Measurements from ENCODE around the gene SRPK1. TPM values are rescaled to one million over a fixed set of nuclear protein-coding genes. Genes with fewer than 3 reads are reported as not detected.

SRPK1 gene
- total RNA-seq, 1 donor from 2014 or later, result 22.5 TPM

DNA sequence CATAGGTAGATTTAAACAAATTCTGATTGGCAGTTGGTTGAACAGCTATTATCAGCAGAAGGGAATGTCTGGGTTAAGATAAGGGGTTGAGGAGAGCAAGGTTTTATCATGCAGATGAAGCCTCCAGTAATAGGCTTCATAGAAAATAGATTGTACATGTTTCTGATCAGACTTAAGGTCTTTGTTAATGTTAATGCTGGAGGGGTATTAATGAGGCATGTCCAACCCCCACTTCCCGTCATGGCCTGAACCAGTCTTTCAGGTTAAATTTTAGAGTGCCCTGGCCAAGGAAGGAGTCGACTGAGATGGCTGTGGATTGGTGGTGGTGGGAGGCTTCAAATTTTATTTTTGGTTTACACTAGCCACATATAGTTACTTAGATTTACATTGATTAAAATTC is 136.7 kb downstream of the SRPK1 start:
- DNase-seq (ENCODE audit: low read depth), result no peak

Other genes with a start within 250 kb of the SRPK1 start
- 10.3 and 13.4 TPM in 2 replicates for gene FKBP5, start 232.2 kb downstream of the SRPK1 start, total RNA-seq
- 0.16 and 0.37 TPM in 2 replicates for gene ARMC12, start 184.1 kb downstream of the SRPK1 start, total RNA-seq
- not detected in 2 replicates for gene CLPSL2, start 144.5 kb downstream of the SRPK1 start, total RNA-seq
- gene CLPSL1, start 140.1 kb downstream of the SRPK1 start, total RNA-seq, result not detected in 2 replicates
- not detected in 2 replicates for gene CLPS, start 123.8 kb downstream of the SRPK1 start, total RNA-seq
- not detected in 2 replicates for gene LHFPL5, start 115.7 kb downstream of the SRPK1 start, total RNA-seq
- gene SLC26A8, start 103.5 kb upstream of the SRPK1 start, total RNA-seq, result not detected in 2 replicates
- 52.1 and 55.7 TPM in 2 replicates for gene MAPK14, start 106.7 kb upstream of the SRPK1 start, total RNA-seq
- gene MAPK13, start 209.4 kb upstream of the SRPK1 start, total RNA-seq, result 0.62 and 0.80 TPM in 2 replicates